ENCODE data around the gene EPAS1. TPM values are rescaled to one million over a fixed set of nuclear protein-coding genes. Genes with fewer than 3 reads are reported as not detected.

EPAS1 gene
- total RNA-seq: 100 to 1,000 TPM; 126 to 249 (median 148) TPM

DNA sequence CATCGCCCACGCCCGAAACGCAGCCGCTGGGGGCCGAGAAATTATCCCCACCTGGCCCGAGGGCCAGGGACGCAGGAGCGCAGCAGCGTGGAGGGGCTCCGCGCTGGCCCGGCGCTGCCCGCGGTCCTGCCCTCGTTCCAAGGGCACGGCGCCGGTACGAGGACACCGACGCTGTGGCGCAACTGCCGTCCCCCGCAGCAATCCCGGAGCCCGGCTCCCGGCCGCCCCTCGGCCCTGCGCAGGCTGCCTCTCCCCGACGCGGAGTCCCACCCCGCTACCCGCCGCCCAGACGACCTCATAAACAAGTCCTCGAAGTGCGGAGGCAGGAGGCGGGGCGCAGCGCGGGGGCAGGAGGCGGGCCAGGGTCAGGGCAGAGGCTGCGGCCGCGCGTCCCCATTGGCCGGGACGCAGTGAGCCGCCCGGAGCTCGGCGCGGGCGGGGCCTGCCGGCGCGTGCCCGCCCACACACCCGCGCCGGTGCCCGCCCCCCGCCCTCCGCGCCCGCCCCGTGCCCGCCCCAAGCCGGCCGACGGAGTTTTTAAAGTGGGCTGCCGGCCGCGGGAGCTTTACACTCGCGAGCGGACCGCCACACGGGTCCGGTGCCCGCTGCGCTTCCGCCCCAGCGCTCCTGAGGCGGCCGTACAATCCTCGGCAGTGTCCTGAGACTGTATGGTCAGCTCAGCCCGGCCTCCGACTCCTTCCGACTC is at the start of gene EPAS1:
EPAS1 (plus strand) TSS at position 568 of the 706 bp plus-strand sequence. CDS start 505 bp downstream, outside the sequence.
- peak within 1 kb of the TSS; percentile 77 for H3K4me3 ChIP-seq (ENCODE audit: low read depth, poor library complexity, severe bottlenecking)
- intact Hi-C loops (cut with DNase I; ENCODE audit: low total_unique reads): no loop called here
- DNase-seq (ENCODE audit: low spot score in 2 of 2): peak; percentile 89 to 99
- 0 to 1% methylated on average over 38 to 46 of the region's 94 CpGs for WGBS, 2 donors
- TF ChIP-seq POLR2A (IDR thresholded peaks at IDR 0.05) (peak in 1 of 2 donors; percentile 79), CTCF (IDR thresholded peaks at IDR 0.05) (no peak)

- DNase-seq (ENCODE audit: low spot score in 2 of 2): no peak
- intact Hi-C loops (cut with DNase I; ENCODE audit: low total_unique reads): no loop called here
- no peak for TF ChIP-seq POLR2A (IDR thresholded peaks at IDR 0.05)
- TF ChIP-seq CTCF (IDR thresholded peaks at IDR 0.05): no peak
- no peak overlapping the region for H3K4me3 ChIP-seq (ENCODE audit: low read depth, poor library complexity, severe bottlenecking)
Measured at GRCh38 chr2:46248171-46248570, 49.0 kb upstream of the EPAS1 start.

DNA sequence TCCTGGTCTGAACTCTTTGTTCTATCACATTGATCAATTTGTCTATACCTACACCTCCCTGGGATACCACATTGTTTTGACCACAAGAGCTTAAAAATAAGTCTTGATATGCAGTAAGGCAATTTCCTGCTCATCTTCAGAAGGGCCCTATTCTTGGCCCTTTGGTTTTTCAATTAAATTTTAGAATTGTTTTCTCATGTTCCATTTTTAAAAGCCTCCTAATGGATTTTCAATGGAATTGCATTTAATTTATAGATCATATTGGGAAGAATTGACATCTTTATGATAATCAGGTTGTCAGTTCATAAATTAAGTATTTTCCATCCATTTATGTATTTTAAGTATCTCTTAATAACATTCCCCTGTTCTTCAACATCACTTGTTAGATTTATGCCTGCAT is 47.6 kb upstream of the EPAS1 start:
- DNase-seq (ENCODE audit: low spot score in 2 of 2): no peak
- intact Hi-C loops (cut with DNase I; ENCODE audit: low total_unique reads): no loop called here
- TF ChIP-seq POLR2A (IDR thresholded peaks at IDR 0.05): no peak
- TF ChIP-seq CTCF (IDR thresholded peaks at IDR 0.05): no peak
- no peak overlapping the region for H3K4me3 ChIP-seq (ENCODE audit: low read depth, poor library complexity, severe bottlenecking)

DNA sequence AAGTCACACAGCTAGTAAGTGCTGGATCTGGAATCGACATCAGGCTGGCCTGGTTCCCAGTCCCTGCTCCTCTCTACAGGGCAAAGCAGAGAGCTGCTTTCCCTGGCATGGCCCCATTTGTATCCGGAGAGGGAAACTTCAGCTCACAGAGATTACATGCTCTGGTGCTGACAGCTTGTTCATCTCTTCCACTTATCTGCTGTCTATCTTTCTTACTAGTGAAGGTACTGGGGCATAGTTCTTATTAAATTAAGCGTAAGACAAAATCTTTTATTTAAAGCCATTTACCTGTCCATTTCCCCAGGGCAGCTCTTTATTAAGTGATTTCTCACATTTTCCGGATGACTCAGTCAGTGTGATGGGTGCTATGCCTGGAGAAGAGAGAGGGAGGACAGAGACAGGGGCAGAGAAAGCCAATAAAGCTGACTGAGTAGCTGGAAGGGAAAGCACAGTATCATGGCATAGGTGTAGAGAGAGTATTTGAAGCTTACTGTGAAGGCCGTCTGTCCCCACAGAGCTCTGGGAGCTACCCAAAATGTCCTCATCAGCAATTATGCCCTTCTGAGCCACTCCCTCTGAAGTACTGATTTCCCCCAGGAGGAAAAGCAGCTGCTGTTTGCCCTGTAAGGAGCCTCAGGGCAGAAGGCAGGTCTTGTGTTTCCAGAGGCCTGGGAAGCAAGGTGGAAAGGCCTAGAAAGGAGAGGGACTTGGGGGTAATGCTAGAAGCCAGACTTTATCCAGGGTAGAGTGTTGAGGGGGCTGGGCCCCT is 44.1 kb upstream of the EPAS1 start:
- TF ChIP-seq POLR2A (IDR thresholded peaks at IDR 0.05) (no peak), CTCF (IDR thresholded peaks at IDR 0.05) (no peak)
- 36 to 40% methylated on average over 5 of the region's 5 CpGs for WGBS, 2 donors

DNA sequence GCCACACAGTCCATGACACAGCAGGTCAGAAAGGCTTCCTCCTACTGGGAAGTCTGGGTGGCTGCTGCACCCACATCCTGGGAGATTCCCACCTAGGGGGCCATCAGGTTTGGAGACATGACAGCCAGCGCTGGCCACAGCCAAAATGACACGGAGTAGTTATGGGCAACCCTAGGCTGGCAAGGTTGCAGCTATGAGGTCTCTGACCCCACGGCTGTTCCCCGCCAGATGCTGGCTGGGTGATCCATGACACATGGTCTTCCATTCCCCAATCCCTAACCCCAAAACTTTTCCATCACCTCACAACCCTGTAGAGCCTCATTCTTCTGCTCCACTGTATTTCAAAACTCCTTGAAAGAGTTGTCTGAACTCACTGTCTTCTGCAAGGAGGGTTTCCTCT is 42.7 kb upstream of the EPAS1 start:
- intact Hi-C loops (cut with DNase I; ENCODE audit: low total_unique reads): no loop called here
- DNase-seq (ENCODE audit: low spot score in 2 of 2): no peak
- H3K4me3 ChIP-seq (ENCODE audit: low read depth, poor library complexity, severe bottlenecking): no peak overlapping the region
- 75 to 78% methylated on average over 4 of the region's 4 CpGs for WGBS, 2 donors
- TF ChIP-seq CTCF (IDR thresholded peaks at IDR 0.05) (no peak), POLR2A (IDR thresholded peaks at IDR 0.05) (no peak)

More for the DNA sequence above, 44.1 kb upstream of the EPAS1 start:
- no peak overlapping the region for H3K4me3 ChIP-seq (ENCODE audit: low read depth, poor library complexity, severe bottlenecking)
- intact Hi-C loops (cut with DNase I; ENCODE audit: low total_unique reads): no loop called here
- DNase-seq (ENCODE audit: low spot score in 2 of 2): no peak
